BE2C (cell line): ENCODE results near the gene FBXO44.

Source experiments
- DNase-seq: peaks from one replicate; pipeline ENCODE4 v3.0.0-alpha.2; 2020
- H3K27me3 ChIP-seq: fragments of 250-450 bp; sonication (Bioruptor Pico); 2 replicates; pipeline ENCODE4 v1.5.1; 2020; ENCODE audit warnings: mild to moderate bottlenecking
- H3K36me3 ChIP-seq: fragments of 250-450 bp; sonication (Bioruptor Pico); 2 replicates; pipeline ENCODE4 v1.5.1; 2020; ENCODE audit warnings: mild to moderate bottlenecking
- H3K4me1 ChIP-seq: fragments of 250-450 bp; sonication (Bioruptor Pico); 2 replicates; pipeline ENCODE4 v1.5.1; 2020
- H3K4me3 ChIP-seq: 2 replicates; pipeline ENCODE4 v1.5.1; 2011; ENCODE audit warnings: low read depth, low read length
- H3K9me3 ChIP-seq: fragments of 250-450 bp; sonication (Bioruptor Pico); 2 replicates; pipeline ENCODE4 v1.5.1; 2020
- TF ChIP-seq, protein P1 (sequence below): IDR thresholded peaks from 2 replicates; pipeline ENCODE4 v1.5.1; 2012; ENCODE audit warnings: mild to moderate bottlenecking, low read depth, low read length

FBXO44 gene

DNA sequence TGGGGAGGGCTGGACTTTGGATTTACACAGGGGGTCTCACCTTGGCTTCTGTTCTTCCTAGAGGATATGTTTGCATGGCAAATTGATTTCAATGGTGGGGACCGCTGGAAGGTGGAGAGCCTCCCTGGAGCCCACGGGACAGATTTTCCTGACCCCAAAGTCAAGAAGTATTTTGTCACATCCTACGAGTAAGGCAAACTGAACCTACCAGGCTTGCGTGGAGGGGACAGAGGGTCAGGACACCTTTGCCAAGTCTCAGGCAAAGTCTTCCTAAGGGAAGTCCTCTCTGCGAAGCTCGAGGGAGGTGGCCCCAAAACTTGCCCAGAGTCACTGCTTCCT is 16.5 kb downstream of the FBXO44 start:
- no peaks in the 10 kb centered on the region for H3K9me3 ChIP-seq
- TF ChIP-seq, protein P1, sequence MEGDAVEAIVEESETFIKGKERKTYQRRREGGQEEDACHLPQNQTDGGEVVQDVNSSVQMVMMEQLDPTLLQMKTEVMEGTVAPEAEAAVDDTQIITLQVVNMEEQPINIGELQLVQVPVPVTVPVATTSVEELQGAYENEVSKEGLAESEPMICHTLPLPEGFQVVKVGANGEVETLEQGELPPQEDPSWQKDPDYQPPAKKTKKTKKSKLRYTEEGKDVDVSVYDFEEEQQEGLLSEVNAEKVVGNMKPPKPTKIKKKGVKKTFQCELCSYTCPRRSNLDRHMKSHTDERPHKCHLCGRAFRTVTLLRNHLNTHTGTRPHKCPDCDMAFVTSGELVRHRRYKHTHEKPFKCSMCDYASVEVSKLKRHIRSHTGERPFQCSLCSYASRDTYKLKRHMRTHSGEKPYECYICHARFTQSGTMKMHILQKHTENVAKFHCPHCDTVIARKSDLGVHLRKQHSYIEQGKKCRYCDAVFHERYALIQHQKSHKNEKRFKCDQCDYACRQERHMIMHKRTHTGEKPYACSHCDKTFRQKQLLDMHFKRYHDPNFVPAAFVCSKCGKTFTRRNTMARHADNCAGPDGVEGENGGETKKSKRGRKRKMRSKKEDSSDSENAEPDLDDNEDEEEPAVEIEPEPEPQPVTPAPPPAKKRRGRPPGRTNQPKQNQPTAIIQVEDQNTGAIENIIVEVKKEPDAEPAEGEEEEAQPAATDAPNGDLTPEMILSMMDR = no peak
- H3K36me3 ChIP-seq = no peaks in the 10 kb centered on the region
- no peak for DNase-seq
- no peak overlapping the region for H3K4me3 ChIP-seq
- no peaks in the 10 kb centered on the region for H3K4me1 ChIP-seq
- no peaks in the 10 kb centered on the region for H3K27me3 ChIP-seq

DNA sequence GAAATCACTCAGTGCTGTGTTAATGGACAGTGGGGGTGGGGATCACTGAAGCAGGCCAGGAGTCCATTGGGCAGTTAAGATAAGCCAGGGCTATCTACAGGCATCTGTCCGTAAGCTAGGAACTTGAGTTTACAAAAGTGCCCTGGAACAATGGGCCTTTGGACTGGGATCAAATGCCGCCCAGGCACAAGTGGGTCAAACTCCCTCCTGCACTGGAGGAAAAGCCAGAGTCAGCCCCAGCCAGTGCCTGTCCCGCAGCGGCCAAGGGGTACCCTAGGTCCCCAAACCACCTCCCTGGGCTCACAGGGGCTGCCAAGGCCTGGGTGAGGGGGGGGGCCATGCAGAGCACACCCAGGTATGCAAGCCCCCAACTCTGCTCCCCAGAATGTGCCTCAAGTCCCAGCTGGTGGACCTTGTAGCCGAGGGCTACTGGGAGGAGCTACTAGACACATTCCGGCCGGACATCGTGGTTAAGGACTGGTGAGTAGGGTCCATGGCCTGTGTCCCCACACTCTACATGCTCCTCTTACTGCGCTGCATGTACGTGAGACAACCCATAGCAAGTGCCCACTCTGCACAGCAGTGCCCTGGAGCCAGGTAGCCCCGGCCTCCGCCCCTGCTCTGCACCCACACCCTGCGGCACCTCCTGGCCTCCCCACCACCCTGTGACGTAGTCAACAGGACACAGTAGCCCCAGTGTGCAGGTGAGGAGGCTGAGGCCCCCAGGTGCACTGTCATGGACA is 17.0 kb downstream of the FBXO44 start:
- Histone ChIP-seq H3K4me3 (no peak overlapping the region), H3K27me3 (no peaks in the 10 kb centered on the region), H3K36me3 (no peaks in the 10 kb centered on the region), H3K4me1 (no peaks in the 10 kb centered on the region), H3K9me3 (no peaks in the 10 kb centered on the region)
- DNase-seq = no peak
- TF ChIP-seq, protein P1 = no peak

DNA sequence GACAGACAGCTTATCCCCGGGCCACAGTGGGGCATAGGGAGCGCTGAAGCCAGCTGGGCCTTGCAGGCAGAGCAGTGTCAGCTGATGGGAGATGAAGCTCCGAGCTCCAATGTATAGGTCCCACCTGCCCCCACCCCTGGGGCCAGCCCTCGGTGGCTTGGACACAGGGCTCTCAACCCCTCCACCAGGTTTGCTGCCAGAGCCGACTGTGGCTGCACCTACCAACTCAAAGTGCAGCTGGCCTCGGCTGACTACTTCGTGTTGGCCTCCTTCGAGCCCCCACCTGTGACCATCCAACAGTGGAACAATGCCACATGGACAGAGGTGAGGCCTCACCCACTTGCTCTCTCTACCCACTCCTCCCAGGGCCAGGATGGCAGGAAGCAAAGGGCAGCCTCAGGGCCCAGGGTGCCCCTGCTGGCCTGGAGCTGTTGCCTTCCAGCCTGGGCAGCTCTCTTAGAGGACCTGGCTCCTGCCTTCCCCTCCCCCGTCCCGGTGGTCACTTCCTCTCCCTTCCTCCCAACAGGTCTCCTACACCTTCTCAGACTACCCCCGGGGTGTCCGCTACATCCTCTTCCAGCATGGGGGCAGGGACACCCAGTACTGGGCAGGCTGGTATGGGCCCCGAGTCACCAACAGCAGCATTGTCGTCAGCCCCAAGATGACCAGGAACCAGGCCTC is 18.6 kb downstream of the FBXO44 start:
- H3K9me3 ChIP-seq = no peaks in the 10 kb centered on the region
- no peak overlapping the region for H3K4me3 ChIP-seq
- no peaks in the 10 kb centered on the region for H3K4me1 ChIP-seq
- TF ChIP-seq, protein P1 = no peak
- no peaks in the 10 kb centered on the region for H3K36me3 ChIP-seq
- no peaks in the 10 kb centered on the region for H3K27me3 ChIP-seq
- DNase-seq = no peak

DNA sequence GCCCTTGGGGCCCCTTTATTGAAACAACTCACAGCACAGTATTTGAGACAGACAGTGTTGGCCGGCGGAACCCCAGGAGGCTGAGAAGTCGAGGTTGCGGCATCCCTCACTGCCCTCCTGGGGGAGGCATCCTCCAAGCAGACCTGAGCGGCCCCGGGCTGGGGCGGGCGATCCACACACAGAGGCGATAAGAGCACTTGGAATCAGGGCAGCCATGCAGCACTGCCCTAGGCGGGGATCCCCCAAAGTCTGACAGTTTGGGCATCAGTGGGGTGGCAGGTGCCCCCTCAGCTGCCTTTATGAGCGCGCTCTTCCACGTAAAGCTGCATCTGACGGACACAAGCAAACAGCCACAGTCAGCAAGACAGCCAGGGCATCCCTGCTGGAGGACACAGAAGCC is 19.8 kb downstream of the FBXO44 start:
- H3K4me1 ChIP-seq = no peaks in the 10 kb centered on the region
- no peak for DNase-seq
- H3K36me3 ChIP-seq = no peaks in the 10 kb centered on the region
- TF ChIP-seq, protein P1 = no peak
- H3K4me3 ChIP-seq = no peak overlapping the region
- H3K27me3 ChIP-seq = no peaks in the 10 kb centered on the region
- H3K9me3 ChIP-seq = no peaks in the 10 kb centered on the region

DNA sequence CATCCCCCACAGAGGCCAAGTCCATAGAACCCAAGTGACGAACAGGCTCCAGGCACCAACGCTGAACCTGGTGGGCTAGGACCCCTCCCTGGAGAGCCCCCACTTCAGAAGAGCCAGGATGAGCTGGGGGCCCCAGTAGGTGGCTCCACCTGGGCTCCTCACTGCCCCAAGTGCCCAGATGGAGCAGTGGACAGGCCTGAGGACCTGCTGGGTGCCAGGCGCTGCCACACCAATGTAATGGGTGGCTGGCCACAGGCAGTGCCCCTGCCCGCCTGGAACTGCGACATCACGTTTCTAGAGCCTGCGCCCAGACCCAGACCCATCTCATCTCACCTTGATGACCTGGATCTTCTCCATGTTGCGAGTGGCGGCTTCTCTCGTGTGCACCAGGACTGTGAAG is 20.6 kb downstream of the FBXO44 start:
- no peak for DNase-seq
- Histone ChIP-seq H3K27me3 (no peaks in the 10 kb centered on the region), H3K4me3 (no peak overlapping the region), H3K4me1 (no peaks in the 10 kb centered on the region), H3K36me3 (no peaks in the 10 kb centered on the region), H3K9me3 (no peaks in the 10 kb centered on the region)
- TF ChIP-seq, protein P1 = no peak
